Right lobe of liver (tissue), 6 donors: ENCODE data around the gene GOT1. TPM values are rescaled to one million over a fixed set of nuclear protein-coding genes. Genes with fewer than 3 reads are reported as not detected.

ENCODE experiments used
- ATAC-seq, 4 donors: fragments of 200-7000 bp; cut with Tn5 transposase; one replicate each; pipeline ENCODE4 v1.9.1; 2020; ENCODE audit warnings: mild to moderate bottlenecking in 4 of 4, moderate library complexity in 4 of 4
- DNase-seq, 3 donors: peaks; one replicate each; pipeline ENCODE4 v3.0.0-alpha.2; 2020
- H3K27ac ChIP-seq, 3 donors: fragments of 200-600 bp; one replicate each; pipeline ENCODE4 v1.8.0; 2022
- H3K27me3 ChIP-seq, 2 donors: fragments of 200-600 bp; one replicate each; pipeline ENCODE4 v1.8.0; 2022
- H3K36me3 ChIP-seq, 4 donors: fragments of 200-600 bp; sonication (generic) in 1 of 4; one replicate each; pipeline versions ENCODE4 v1.5.1 to v1.8.0; 2017 to 2022; ENCODE audit warnings: control low read depth in 1 of 4
- H3K4me1 ChIP-seq, 4 donors: fragments of 200-600 bp; sonication (generic) in 1 of 4; one replicate each; pipeline versions ENCODE4 v1.5.1 to v1.8.0; 2017 to 2022; ENCODE audit warnings: control low read depth in 1 of 4
- H3K4me3 ChIP-seq, 3 donors: fragments of 200-600 bp; one replicate each; pipeline ENCODE4 v1.8.0; 2022
- H3K9me3 ChIP-seq, 4 donors: fragments of 200-600 bp; sonication (generic) in 1 of 4; one replicate each; pipeline versions ENCODE4 v1.5.1 to v1.8.0; 2017 to 2022; ENCODE audit warnings: control low read depth in 1 of 4
- CTCF ChIP-seq, 4 donors: fragments of 200-600 bp in 3 of 4; fragments of 450-650 bp in 1 of 4; IDR thresholded peaks; one replicate each; pipeline versions ENCODE4 v1.5.1 to v1.8.0; 2016 to 2022; ENCODE audit warnings: antibody characterized with exemption in 4 of 4, mild to moderate bottlenecking in 2 of 4
- POLR2A ChIP-seq: fragments of 450-650 bp; IDR thresholded peaks from one replicate; pipeline ENCODE4 v1.6.1; 2017; ENCODE audit warnings: antibody characterized with exemption, mild to moderate bottlenecking
- WGBS: methylation state at CpG from one replicate; pipeline ENCODE4 v1.1.6; 2018; ENCODE audit warnings: low coverage, low lambda C conversion rate; ENCODE audit not compliant: insufficient coverage; ENCODE audit errors: missing lambda C conversion rate; 5-methylcytosine and 5-hydroxymethylcytosine counted together
- intact Hi-C, 2 donors: fragments of 100-400 bp; cut with DNase I; formaldehyde crosslinking; loops; one replicate each; pipeline versions ENCODE4 v1.11.2 to v1.14.1; 2022
- total RNA-seq, 6 experiments: library from RNA; depleted of rRNA in 2 of 6; stranded (reverse); fragments of >200 nt in 2 of 6; fragmentation: NEBNext Ultra II Directional in 3 of 6; extraction: Animal tissue kit (Norgen Biotek cat#: 25700) in 3 of 6; gene quantifications; one replicate each; pipeline versions ENCODE4 v1.1.0 to v1.2.4, GENCODE V29; 2016 to 2023
- donor health status: DM: no; HTN: yes; CAD: no.
- donor health status: DM: no; HTN: no; CAD: no.
- donor health status: DM: no; HTN: no; CAD: no.
- donor health status: DM: no; HTN: yes; CAD: no.
- donor health status: DM: no; HTN: yes; CAD: no.

Gene GOT1
- total RNA-seq, 6 experiments from 2014 or later = 118 to 356 (median 173) TPM

GRCh38 chr10:99382176-99382575 is 48.2 kb downstream of the GOT1 start:
- Histone ChIP-seq H3K4me3 (no peak overlapping the region), H3K9me3 (no peaks in the 10 kb centered on the region), H3K4me1 (no peaks in the 10 kb centered on the region), H3K36me3 (no peaks in the 10 kb centered on the region), H3K27me3 (no peaks in the 10 kb centered on the region), H3K27ac (no peak overlapping the region)
- intact Hi-C loops = no loop called here
- ATAC-seq = no peak
- DNase-seq = no peak
- WGBS = 83% methylated on average over 1 of the region's 1 CpG
- TF ChIP-seq POLR2A (no peak), CTCF (IDR thresholded peaks at IDR 0.05) (no peak)

- ATAC-seq = peak in 1 of 4 donors; percentile 52
- Histone ChIP-seq H3K4me1 (peaks cover 0 to 9% (median 0%) of the 10 kb centered on the region in 4 donors), H3K9me3 (no peaks in the 10 kb centered on the region), H3K36me3 (no peaks in the 10 kb centered on the region), H3K27ac (no peak overlapping the region), H3K27me3 (no peaks in the 10 kb centered on the region), H3K4me3 (no peak overlapping the region)
- TF ChIP-seq POLR2A (no peak), CTCF (IDR thresholded peaks at IDR 0.05) (no peak)
- no peak for DNase-seq
- intact Hi-C loops = no loop called here
Measured at GRCh38 chr10:99375426-99375825, 55.0 kb downstream of the GOT1 start.

GRCh38 chr10:99374972-99375371 is 55.5 kb downstream of the GOT1 start:
- intact Hi-C loops = no loop called here
- Histone ChIP-seq H3K4me3 (no peak overlapping the region), H3K4me1 (peaks cover 0 to 14% (median 0%) of the 10 kb centered on the region in 4 donors), H3K36me3 (no peaks in the 10 kb centered on the region), H3K27me3 (no peaks in the 10 kb centered on the region), H3K27ac (no peak overlapping the region), H3K9me3 (no peaks in the 10 kb centered on the region)
- ATAC-seq = no peak
- TF ChIP-seq CTCF (IDR thresholded peaks at IDR 0.05) (no peak), POLR2A (no peak)
- DNase-seq = no peak
- 70% methylated on average over 3 of the region's 3 CpGs for WGBS

- H3K36me3 ChIP-seq = no peaks in the 10 kb centered on the region
- 48% methylated on average over 2 of the region's 2 CpGs for WGBS
- no peak overlapping the region for H3K4me3 ChIP-seq
- H3K4me1 ChIP-seq = peaks cover 0 to 14% (median 0%) of the 10 kb centered on the region in 4 donors
- no peaks in the 10 kb centered on the region for H3K9me3 ChIP-seq
- no peaks in the 10 kb centered on the region for H3K27me3 ChIP-seq
- ATAC-seq = no peak
- H3K27ac ChIP-seq = no peak overlapping the region
- intact Hi-C loops = no loop called here
- DNase-seq = no peak
- no peak for TF ChIP-seq CTCF (IDR thresholded peaks at IDR 0.05)
- no peak for TF ChIP-seq POLR2A
Measured at GRCh38 chr10:99374526-99374925, 55.9 kb downstream of the GOT1 start.
